Hypothalamus (tissue), 51 donors: Measurements from ENCODE around the gene YPEL4.
"Not testable (repeated sequence)": the region's sequence is repeated elsewhere in the genome, so short reads cannot be mapped to it uniquely, and the experiment has no call there.

Experiments used
- DNase-seq, 51 donors: peaks; one replicate each; lab custom pipeline; 2025; lab: John Stamatoyannopoulos, UW

Gene YPEL4

GRCh38 chr11:57649826-57650738, at the start of gene YPEL4:
YPEL4 (minus strand) TSS chr11:57649912; CDS start chr11:57647107, 2,805 bp downstream.
- peak in 50 of 51 donors; percentile 15 to 92 (median 72) for DNase-seq

DNA sequence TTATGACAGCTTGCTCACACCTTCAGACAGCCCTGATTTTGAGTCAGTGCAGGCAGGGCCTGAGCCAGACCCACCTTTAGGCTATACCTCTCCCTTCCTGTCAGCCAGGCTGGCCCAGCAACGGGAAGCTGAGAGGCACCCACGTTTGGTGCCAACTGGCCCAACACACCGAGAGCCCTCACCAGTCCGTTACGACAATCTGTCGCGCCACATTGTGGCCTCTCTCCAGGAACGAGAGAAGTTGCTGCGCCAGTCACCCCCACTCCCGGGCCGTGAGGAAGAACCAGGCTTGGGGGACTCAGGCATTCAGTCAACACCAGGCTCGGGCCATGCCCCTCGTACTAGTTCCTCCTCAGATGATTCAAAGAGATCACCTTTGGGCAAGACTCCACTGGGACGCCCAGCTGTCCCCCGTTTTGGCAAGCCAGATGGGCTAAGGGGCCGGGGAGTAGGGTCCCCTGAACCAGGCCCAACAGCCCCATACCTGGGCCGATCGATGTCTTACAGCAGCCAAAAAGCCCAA, 49.2 kb upstream of the YPEL4 start:
- no peak for DNase-seq

GRCh38 chr11:57690474-57690873, 40.8 kb upstream of the YPEL4 start:
- DNase-seq = not testable (repeated sequence)

GRCh38 chr11:57681168-57681567, 31.5 kb upstream of the YPEL4 start:
- DNase-seq = no peak

DNA sequence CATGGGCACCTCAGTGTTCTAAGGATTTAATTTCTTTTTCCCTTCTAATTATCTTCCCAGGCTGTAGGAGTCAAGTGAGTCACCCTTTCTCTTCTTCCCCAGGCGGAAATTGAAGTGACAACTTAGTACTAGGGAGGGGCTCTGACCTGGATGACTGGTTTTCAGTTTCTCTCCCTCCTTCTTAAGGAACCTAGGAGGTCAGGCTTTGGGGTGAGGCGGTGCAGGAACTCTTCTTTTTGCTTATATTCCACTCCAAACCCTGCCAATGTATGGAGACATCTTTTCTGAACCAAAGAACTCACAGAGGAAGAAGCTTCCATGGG, 30.8 kb upstream of the YPEL4 start:
- DNase-seq = no peak

GRCh38 chr11:57679396-57679795, 29.7 kb upstream of the YPEL4 start:
- no peak for DNase-seq

GRCh38 chr11:57675176-57675941, 25.6 kb upstream of the YPEL4 start:
- no peak for DNase-seq

- no peak for DNase-seq
Measured at GRCh38 chr11:57674251-57674650, 24.5 kb upstream of the YPEL4 start.

GRCh38 chr11:57668434-57668782, 18.7 kb upstream of the YPEL4 start:
- DNase-seq = peak in 2 of 51 donors; percentile 24 to 39

DNA sequence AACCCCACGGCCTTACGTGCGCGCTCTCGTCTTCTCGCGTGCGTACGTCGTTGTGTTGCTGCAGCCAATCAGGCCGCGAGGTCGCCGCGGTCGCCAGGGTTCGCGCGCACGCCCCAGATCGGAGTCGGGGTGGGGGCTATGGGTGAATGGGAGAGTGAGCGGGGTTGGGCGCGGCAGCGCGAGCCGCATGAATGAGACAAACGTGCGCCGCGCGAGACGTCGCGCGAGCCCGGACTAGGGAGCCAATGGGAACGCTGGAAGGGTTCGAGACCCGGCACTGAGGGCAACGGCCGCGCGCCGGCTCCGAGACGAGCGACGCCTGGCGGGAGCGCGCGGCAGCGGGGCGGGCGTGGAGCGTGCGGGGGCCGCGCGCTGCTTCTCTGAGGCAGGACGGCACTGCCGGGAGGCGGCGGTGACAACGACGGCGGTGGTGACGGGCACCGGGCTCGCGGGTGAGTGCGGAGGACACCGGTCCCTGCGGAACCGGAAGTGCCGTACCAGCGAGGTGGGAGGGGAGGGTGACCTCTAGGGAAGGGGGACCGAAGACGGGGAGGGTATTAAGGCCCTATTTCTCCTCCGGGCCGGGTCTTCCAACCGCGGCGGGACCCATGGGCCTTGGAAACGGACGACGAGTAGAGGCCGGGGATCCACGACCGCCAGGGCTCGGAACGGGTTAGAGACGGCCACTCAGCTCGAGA, 18.2 kb upstream of the YPEL4 start, which contains the start of gene ZDHHC5:
Gene ZDHHC5 (plus strand): TSS at position 379 of the 698 bp plus-strand sequence. CDS start 4,977 bp downstream, outside the sequence.
- peak; percentile 90 to 100 (median 98) for DNase-seq

DNA sequence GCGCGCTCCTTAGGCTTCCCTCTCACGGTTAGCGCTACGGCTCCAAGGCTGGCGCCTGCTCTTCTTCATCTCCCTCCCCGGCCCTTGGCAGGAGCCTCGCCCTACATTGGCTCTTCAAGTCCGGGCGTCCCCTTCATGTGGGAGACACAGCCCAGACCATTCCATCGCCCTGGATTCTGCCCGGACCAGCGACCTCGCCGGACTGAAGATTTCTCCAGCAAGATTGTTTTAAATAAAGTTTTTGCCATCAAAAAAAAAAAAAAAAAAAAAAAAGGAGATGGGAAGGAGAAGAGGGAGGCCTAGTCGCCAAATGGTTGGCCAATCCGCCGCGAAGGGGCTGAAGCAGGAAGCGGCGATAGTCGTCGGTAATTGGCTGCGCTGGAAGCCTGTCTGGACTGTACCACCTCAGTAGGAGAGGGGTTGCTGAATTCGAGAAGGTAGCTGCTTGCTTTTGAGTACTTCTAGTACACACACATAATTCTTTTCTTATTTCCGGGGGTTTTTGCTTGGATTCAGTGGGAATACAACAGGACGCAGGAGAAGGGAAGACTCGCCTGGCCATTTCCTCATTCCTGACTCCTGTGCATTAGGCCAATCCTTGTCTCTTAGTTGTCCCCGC, 17.5 kb upstream of the YPEL4 start:
- DNase-seq = peak; percentile 76 to 100 (median 95)

GRCh38 chr11:57663975-57664374, 14.3 kb upstream of the YPEL4 start:
- no peak for DNase-seq

GRCh38 chr11:57662893-57663292, 13.2 kb upstream of the YPEL4 start:
- no peak for DNase-seq

GRCh38 chr11:57659669-57660068, 10.0 kb upstream of the YPEL4 start:
- DNase-seq = no peak

GRCh38 chr11:57658023-57658361, 8.3 kb upstream of the YPEL4 start:
- no peak for DNase-seq

- DNase-seq = peak; percentile 87 to 100 (median 98)
Measured at GRCh38 chr11:57657194-57658022, 7.7 kb upstream of the YPEL4 start, which contains the start of gene CLP1. CLP1 (plus strand) TSS chr11:57657762; CDS start chr11:57659477, 1,715 bp downstream.

DNA sequence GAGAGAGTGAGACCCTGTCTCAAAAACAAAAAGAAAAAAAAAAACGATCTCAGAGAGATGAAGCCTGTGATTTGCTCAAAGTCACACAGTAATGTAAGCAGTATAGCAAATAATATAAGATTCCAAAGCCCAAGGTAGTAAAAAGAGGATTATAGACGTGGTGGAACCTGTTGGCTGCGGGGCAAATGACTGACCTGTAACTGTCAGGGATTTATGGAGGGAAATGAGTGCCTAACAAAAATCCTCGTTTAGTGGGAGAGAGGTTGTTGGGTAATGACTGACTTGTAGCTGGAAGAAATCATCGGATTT, 7.1 kb upstream of the YPEL4 start:
- DNase-seq = no peak

- DNase-seq = no peak
Measured at GRCh38 chr11:57653163-57653562, 3.5 kb upstream of the YPEL4 start.

- no peak for DNase-seq
Measured at GRCh38 chr11:57652662-57653061, 3.0 kb upstream of the YPEL4 start.

- not testable (repeated sequence) for DNase-seq
Measured at GRCh38 chr11:57652230-57652629, 2.5 kb upstream of the YPEL4 start.
